Loucy (cell line): Measurements from ENCODE around the gene RNF145.

Experiments used
- EZH2phosphoT487 ChIP-seq: fragments of 200-600 bp; IDR thresholded peaks from 2 replicates; pipeline ENCODE4 v1.6.1; 2018; ENCODE audit warnings: antibody characterized with exemption, mild to moderate bottlenecking, moderate library complexity, borderline replicate concordance
- TF ChIP-seq, protein P1 (sequence below): fragments of 200-600 bp; sonication (generic); conservative IDR thresholded peaks from 2 replicates; pipeline ENCODE4 v1.5.1; 2014; ENCODE audit warnings: mild to moderate bottlenecking, antibody characterized with exemption, low read length

DNA sequence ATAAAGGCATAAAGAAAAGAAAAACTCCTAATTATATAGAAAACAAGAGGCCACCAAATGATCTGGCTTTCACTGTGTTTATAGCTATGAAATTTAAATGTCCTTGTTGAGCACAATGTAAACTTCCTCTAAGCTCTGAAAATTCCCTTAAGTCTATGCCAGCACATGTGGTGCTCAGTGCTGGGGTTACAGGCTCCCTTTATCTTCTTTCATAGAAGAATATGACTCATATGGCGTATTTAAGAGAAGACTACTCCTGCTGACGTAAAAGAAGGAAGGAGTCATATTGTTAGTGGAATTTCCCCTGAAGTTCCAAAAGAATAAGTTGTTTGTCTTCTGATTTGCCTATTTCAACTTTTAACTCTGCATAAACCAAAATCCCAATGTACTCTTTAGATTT, 30.4 kb downstream of the RNF145 start:
- TF ChIP-seq, protein P1, sequence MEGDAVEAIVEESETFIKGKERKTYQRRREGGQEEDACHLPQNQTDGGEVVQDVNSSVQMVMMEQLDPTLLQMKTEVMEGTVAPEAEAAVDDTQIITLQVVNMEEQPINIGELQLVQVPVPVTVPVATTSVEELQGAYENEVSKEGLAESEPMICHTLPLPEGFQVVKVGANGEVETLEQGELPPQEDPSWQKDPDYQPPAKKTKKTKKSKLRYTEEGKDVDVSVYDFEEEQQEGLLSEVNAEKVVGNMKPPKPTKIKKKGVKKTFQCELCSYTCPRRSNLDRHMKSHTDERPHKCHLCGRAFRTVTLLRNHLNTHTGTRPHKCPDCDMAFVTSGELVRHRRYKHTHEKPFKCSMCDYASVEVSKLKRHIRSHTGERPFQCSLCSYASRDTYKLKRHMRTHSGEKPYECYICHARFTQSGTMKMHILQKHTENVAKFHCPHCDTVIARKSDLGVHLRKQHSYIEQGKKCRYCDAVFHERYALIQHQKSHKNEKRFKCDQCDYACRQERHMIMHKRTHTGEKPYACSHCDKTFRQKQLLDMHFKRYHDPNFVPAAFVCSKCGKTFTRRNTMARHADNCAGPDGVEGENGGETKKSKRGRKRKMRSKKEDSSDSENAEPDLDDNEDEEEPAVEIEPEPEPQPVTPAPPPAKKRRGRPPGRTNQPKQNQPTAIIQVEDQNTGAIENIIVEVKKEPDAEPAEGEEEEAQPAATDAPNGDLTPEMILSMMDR, result no peak
- no peak for TF ChIP-seq EZH2phosphoT487
